IMR-90 (cell line): ENCODE results near the gene NKX1-1.

Experiments used
- RAD21 ChIP-seq: IDR thresholded peaks from 2 replicates; pipeline ENCODE4 v1.6.1; 2012; ENCODE audit warnings: low read length, improper control_type of control experiment
- RCOR1 ChIP-seq: IDR thresholded peaks from 2 replicates; pipeline ENCODE4 v1.6.1; 2012; ENCODE audit warnings: mild to moderate bottlenecking, low read length, improper control_type of control experiment; ENCODE audit not compliant: insufficient replicate concordance
- SMC3 ChIP-seq: fragments of 150-350 bp; IDR thresholded peaks from 2 replicates; pipeline ENCODE4 v1.6.1; 2016; ENCODE audit warnings: low read depth, mild to moderate bottlenecking, antibody characterized with exemption, low read length, moderate library complexity
- TF ChIP-seq, protein P1 (sequence below): conservative IDR thresholded peaks from 2 replicates; pipeline ENCODE4 v1.5.1; 2012; ENCODE audit warnings: mild to moderate bottlenecking, low read depth, low read length, improper control_type of control experiment
- TF ChIP-seq, protein P2 (sequence below): fragments of 150-350 bp; IDR thresholded peaks from 2 replicates; pipeline ENCODE4 v1.6.1; 2016; ENCODE audit warnings: low read depth, mild to moderate bottlenecking, low read length, moderate library complexity, borderline replicate concordance

DNA sequence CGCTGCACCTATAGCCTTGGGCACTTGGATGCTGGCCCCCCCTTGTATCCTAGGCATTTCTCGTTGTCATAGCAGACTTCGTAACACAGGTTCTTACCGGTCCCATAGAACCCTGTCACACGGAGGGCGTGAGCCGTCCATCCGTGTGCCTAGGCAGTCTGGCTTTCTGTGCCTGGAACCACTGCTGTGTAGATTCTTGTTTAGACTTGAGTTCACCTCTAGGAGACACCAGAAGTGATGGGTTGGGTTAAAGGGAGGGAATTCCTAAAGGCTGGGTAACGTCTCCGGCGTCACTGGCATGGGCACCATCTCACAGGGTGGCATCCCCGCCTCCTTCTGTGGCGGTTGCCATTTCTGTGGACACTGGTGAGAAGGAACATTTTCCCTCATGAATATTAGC lies 13.5 kb upstream of the NKX1-1 start:
- TF ChIP-seq RAD21 (no peak), SMC3 (no peak), RCOR1 (no peak)
- TF ChIP-seq, protein P1, sequence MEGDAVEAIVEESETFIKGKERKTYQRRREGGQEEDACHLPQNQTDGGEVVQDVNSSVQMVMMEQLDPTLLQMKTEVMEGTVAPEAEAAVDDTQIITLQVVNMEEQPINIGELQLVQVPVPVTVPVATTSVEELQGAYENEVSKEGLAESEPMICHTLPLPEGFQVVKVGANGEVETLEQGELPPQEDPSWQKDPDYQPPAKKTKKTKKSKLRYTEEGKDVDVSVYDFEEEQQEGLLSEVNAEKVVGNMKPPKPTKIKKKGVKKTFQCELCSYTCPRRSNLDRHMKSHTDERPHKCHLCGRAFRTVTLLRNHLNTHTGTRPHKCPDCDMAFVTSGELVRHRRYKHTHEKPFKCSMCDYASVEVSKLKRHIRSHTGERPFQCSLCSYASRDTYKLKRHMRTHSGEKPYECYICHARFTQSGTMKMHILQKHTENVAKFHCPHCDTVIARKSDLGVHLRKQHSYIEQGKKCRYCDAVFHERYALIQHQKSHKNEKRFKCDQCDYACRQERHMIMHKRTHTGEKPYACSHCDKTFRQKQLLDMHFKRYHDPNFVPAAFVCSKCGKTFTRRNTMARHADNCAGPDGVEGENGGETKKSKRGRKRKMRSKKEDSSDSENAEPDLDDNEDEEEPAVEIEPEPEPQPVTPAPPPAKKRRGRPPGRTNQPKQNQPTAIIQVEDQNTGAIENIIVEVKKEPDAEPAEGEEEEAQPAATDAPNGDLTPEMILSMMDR = no peak
- TF ChIP-seq, protein P2, sequence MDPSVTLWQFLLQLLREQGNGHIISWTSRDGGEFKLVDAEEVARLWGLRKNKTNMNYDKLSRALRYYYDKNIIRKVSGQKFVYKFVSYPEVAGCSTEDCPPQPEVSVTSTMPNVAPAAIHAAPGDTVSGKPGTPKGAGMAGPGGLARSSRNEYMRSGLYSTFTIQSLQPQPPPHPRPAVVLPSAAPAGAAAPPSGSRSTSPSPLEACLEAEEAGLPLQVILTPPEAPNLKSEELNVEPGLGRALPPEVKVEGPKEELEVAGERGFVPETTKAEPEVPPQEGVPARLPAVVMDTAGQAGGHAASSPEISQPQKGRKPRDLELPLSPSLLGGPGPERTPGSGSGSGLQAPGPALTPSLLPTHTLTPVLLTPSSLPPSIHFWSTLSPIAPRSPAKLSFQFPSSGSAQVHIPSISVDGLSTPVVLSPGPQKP = no peak
